ENCODE data around the gene ZNF281.
"Not testable (repeated sequence)": the region's sequence is repeated elsewhere in the genome, so short reads cannot be mapped to it uniquely, and the experiment has no call there.

The ZNF281 gene

DNA sequence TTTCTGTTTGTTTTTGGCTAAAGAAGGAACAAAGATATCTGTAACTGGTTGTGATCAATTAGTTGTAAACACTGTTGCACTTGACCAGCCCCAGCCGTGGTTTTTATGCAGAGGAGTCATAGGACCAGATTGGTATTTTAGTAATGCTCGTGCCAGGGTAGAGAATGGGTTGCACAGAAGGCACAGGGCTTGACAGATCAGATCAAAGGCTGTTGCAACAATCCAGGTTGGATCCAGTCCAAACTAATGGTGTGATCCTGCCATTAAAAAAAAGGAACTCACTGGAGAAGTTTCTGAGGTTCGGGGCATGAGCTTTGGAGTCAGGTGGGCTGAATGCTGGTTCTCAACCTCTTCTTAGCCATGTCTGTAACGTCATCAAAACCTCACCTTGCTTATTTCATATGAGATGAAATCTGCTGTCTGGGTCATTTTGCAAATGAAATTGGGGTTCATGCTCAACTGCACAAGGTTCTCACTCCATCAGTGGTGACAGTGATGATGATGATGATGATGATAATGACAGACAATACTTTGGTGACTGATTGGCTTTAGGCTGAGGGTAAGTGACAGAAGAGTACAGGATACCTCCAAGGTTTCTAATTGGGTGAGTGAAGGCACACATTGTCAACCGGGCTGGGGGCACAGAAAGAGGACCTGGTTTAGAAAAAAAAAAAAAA is 43.1 kb downstream of the ZNF281 start:
- DNase-seq (ENCODE audit: insufficient read length, low spot score) (no peak), FAIRE-seq (no peak)

DNA sequence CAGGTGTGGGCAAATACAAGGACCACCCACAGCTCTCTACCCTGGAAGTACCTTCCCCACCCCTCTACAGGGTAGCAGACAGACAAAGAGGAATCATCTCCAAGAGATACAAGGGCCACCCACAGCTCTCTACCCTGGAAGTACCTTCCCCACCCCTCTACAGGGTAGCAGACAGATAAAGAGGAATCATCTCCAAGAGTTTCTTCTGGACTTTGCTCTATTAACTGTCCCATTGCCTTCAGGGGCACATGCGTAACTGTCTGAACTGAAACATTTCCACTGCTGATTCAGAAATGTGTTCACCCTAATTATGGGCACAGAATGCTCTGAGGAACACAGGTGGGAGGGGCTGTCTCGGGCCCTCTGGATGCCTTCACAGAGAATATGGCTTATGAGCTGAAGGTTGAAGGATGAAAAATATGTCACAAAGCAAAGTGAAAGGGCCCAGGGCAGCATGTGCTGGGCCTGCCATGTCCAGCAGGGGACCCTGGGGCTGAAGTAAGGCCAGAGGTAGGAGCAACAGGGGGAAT is 43.9 kb downstream of the ZNF281 start:
- FAIRE-seq (no peak), DNase-seq (ENCODE audit: insufficient read length, low spot score) (no peak)

DNA sequence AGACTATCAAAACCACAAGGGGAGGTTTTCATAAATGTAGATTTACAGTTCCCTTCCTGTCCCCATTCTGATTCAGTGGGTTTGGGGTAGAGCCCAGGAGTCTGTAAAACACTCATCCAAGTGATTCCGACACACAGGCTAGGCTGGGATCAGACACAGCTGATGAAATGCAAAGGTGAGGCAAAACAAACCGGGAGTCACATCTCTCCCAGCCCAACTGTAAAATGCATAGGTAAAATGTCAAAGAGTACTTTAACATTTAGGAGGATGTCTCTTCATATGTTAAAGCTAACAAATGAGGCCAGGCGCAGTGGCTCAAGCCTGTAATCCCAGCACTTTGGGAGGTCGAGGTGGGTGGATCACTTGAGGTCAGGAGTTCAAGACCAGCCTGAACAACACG is 45.0 kb downstream of the ZNF281 start:
- no peak for FAIRE-seq
- no peak for DNase-seq (ENCODE audit: insufficient read length, low spot score)

DNA sequence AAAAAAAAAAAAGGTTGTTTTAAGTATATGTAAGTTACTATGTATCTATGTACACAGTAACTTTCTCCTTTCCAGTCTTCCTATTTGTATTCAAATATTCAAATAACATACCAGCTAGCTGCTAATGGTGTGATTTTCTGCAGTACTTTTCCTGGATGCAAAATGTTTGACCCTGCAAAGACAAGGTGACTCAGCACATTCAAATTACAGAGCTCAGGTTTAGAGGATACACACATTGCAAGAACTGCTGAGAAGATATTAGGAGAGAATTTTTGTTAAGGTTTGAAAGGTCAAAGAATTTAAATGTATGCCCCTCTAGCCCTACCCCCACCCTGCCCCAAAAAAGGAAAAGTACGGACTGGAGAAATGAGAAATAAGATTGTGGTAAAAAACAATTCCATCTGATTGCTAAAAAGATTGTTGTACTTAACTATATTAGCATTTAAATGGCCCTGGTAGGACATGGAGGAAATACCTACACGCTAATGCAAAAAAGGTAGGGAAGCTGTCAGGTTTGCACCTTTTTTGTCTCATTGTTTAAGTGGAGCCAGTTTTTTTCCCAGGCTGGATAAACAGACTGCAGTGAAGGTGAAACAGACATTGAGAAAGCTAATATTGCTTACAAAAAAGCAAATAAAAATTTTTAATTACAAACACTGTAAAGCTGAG is 45.6 kb downstream of the ZNF281 start:
- DNase-seq (ENCODE audit: insufficient read length, low spot score) (no peak), FAIRE-seq (no peak)

DNA sequence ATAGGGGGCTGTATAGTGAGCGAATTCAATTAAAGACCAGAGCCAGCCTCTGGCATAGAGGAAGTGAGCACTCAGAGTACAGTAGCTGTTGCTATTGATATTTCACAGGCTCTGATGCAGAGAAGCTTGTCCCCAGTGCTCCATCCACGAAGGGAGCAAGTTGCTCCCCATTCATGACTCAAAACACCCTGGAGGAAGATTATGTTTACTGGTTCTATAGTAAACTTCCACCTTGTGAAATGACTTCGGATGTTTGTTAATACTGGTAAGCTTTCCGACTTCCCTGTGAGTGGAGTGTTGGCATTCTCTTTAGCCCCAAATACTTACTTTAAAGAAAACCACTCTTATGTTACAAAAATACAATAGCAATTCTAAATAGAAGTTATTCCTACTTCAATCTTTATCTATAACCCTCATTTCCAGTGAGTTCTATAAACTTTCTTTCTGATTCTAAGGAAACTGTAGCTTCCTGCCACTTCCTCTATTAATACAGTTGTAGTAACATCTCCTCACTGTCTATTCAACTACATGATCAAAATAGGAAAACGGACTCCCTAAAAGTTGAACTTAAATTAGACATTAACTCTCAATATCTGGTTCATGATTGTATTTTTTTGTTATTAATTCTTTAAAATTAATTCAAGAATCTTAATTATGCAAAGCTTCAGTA is 46.4 kb downstream of the ZNF281 start:
- no peak for FAIRE-seq
- no peak for DNase-seq (ENCODE audit: insufficient read length, low spot score)

DNA sequence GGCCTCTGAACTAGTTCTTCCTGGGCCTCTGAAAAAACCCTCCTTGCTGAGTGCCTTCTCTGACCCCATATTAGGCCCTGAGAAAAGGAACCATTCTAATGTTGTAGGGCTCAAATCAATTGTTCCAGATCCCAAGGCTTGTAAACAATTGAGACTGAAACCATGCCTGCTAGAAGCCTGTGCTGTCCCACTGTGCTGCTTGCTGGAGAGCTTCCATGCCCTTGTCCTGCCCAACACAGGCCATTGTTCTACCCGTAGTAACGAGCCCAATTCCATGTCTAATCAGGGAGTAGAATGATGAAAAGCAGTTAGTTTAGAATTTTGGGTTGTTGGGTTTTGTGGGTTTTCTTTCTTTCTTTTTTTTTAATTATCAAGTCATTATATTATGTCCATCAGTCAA is 47.4 kb downstream of the ZNF281 start:
- FAIRE-seq (no peak), DNase-seq (ENCODE audit: insufficient read length, low spot score) (no peak)

DNA sequence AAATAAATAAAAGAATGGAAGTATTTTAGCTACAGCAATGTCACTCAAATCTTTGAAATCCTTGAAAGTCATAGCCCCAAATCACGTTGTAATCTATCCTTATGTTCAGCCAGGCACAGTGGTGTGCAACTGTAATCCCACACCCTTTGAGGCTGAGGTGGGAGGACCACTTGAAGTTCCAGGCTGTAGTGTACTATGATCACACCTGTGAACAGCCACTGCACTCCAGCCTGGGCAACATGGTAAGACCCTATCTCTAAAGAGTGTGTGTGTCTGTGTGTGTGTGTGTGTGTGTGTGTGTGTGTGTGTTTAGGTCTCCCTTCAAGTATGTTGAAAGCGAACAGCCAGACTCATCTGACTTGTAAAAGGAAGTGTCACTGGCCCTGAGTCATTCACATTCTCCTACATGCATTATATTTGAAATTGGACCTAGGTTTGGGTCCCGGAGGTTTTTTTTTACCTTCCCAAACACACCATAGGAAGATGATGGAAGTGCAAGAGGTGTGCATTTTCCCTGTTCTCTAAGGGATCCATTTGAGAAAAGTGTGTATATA is 50.1 kb downstream of the ZNF281 start:
- no peak for DNase-seq (ENCODE audit: insufficient read length, low spot score)
- FAIRE-seq, result no peak

DNA sequence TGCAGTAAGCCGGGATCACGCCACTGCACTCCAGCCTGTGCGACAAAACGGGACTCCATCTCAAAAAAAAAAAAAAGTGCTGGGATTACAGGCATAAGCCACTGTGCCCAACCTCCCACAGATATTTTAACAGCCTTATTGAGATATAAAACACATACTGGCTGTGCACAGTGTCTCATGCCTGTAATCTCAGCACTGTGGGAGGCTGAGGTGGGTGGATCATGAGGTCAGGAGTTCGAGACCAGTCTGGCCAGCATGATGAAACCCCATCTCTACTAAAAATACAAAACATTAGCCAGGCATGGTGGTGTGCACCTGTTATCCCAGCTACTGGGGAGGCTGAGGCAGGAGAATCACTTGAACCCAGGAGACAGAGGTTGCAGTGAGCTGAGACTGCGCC is 51.9 kb downstream of the ZNF281 start:
- not testable (repeated sequence) for FAIRE-seq

DNA sequence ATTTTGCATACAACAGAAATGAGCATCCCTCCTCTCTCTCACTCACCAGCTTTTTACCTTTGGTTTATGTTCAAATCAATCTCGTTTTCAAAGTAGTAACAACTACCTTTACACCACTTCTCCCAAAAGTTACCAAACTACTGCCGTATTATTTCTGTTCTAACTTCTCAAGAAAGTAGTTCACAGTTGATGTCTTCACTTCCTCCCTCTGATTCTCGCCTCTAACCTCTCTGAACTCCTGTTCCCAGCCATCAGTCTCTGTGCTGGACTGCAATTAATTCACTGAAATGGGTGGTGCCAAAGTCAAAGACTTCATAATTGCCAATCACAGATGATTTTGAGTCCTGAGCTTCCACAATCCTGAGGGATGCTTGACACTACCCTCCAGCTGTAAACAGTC is 54.0 kb downstream of the ZNF281 start:
- FAIRE-seq (no peak), DNase-seq (ENCODE audit: insufficient read length, low spot score) (no peak)

More for the DNA sequence above, 51.9 kb downstream of the ZNF281 start:
- DNase-seq (ENCODE audit: insufficient read length, low spot score), result not testable (repeated sequence)
